Caco-2 (cell line): ENCODE data around the gene TLE2. TPM values are rescaled to one million over a fixed set of nuclear protein-coding genes. Genes with fewer than 3 reads are reported as not detected.

ENCODE experiments used
- BruUV-seq: library from RNA; stranded (reverse); fragments of 400-500 nt; replicated peaks from 2 replicates; lab custom pipeline; 2021; lab: Mats Ljungman, UMichigan
- CTCF ChIA-PET: fragments of 300-600 bp; sonication (Branson Sonifier 250); formaldehyde crosslinking; loops from one replicate; lab custom pipeline; 2022; ENCODE audit warnings: antibody characterized with exemption; lab: Charles Lee
- POLR2A ChIA-PET: fragments of 300-600 bp; sonication (Branson Sonifier 250); formaldehyde crosslinking; loops from one replicate; lab custom pipeline; 2022; ENCODE audit warnings: antibody characterized with exemption; lab: Charles Lee
- DNase-seq, 2 experiments: peaks; one replicate each; pipeline versions ENCODE4 v3.0.0 to v3.0.0-alpha.2; 2020 to 2022
- H3K27me3 ChIP-seq: replicated peaks from 2 replicates; pipeline ENCODE4 v1.6.0; 2011; ENCODE audit warnings: low read length; ENCODE audit not compliant: control insufficient read depth, insufficient read depth
- H3K36me3 ChIP-seq: 2 replicates; pipeline ENCODE4 v1.5.1; 2011; ENCODE audit warnings: low read length; ENCODE audit not compliant: control insufficient read depth, insufficient read depth
- H3K4me1 ChIP-seq: fragments of 250-450 bp; sonication (Bioruptor Pico); 2 replicates; pipeline ENCODE4 v1.5.1; 2020; ENCODE audit warnings: mild to moderate bottlenecking
- H3K4me3 ChIP-seq: 2 replicates; pipeline ENCODE4 v1.5.1; 2011; ENCODE audit warnings: low read depth, mild to moderate bottlenecking, control low read depth, low read length
- H3K9me3 ChIP-seq: fragments of 250-450 bp; sonication (Bioruptor Pico); 2 replicates; pipeline ENCODE4 v1.5.1; 2020; ENCODE audit warnings: mild to moderate bottlenecking, moderate library complexity
- H3K27ac Mint-ChIP-seq: one replicate; pipeline ENCODE4 v1.8.0; 2022; ENCODE audit warnings: mixed read lengths; ENCODE audit not compliant: unreplicated experiment
- H3K27me3 Mint-ChIP-seq: one replicate; pipeline ENCODE4 v1.8.0; 2022; ENCODE audit warnings: mixed read lengths; ENCODE audit not compliant: insufficient read depth, unreplicated experiment
- H3K36me3 Mint-ChIP-seq: one replicate; pipeline ENCODE4 v1.8.0; 2022; ENCODE audit warnings: mild to moderate bottlenecking, mixed read lengths; ENCODE audit not compliant: insufficient read depth, unreplicated experiment
- H3K4me1 Mint-ChIP-seq: one replicate; pipeline ENCODE4 v1.8.0; 2022; ENCODE audit warnings: low read depth, mixed read lengths; ENCODE audit not compliant: unreplicated experiment
- H3K4me3 Mint-ChIP-seq: one replicate; pipeline ENCODE4 v1.8.0; 2022; ENCODE audit warnings: mild to moderate bottlenecking, moderate library complexity, mixed read lengths; ENCODE audit not compliant: unreplicated experiment
- H3K9me3 Mint-ChIP-seq: one replicate; pipeline ENCODE4 v1.8.0; 2022; ENCODE audit warnings: mixed read lengths; ENCODE audit not compliant: unreplicated experiment
- intact Hi-C: fragments of 100-400 bp; cut with micrococcal nuclease; formaldehyde crosslinking; loops from one replicate; pipeline ENCODE4 v1.10.0; 2022; ENCODE audit not compliant: unreplicated experiment
- total RNA-seq: library from RNA; stranded (reverse); gene quantifications from 2 replicates; pipeline ENCODE4 v1.2.3, GENCODE V29; 2022
- TF ChIP-seq, protein P1 (sequence below), 2 experiments: fragments of 200-600 bp in 1 of 2; IDR thresholded peaks; 1 replicate in 1 of 2; 2 replicates in 1 of 2; pipeline versions ENCODE4 v1.5.1 to v1.8.0; 2011 to 2022; ENCODE audit warnings: antibody characterized with exemption in 1 of 2, control low read depth in 1 of 2, inconsistent platforms in 1 of 2, low read depth in 1 of 2, low read length in 1 of 2, mild to moderate bottlenecking in 1 of 2, moderate library complexity in 1 of 2; ENCODE audit not compliant: insufficient read depth in 1 of 2, severe bottlenecking in 1 of 2, unreplicated experiment in 1 of 2

The TLE2 gene
- total RNA-seq, 1 experiment from 2014 or later, result 31.3 TPM

DNA sequence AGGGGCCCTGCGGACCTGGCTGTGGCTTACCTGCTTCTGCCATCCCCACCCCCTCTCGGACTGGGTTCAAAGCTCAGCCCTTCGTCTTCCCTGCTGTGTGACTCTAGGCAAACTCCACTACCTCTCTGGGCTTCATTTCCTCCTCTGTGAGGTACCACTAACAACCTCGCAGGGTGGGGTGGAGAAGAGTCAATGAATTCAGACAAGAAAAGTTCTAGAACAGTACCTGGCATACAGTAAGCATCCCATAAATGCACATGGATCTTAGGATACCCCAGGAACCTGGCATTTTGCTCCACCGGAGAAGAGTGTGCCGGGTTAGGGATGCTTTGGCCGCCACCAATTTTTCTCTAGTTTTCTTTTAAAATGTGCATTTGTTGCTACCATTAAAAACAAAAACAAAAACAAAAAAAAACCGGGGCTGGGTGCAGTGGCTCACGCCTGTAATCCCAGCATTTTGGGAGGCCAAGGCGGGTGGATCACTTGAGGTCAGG is 29.8 kb upstream of the TLE2 start:
- intact Hi-C loops, result no loop called here
- H3K36me3 Mint-ChIP-seq, result peaks cover 20% of the 10 kb centered on the region

DNA sequence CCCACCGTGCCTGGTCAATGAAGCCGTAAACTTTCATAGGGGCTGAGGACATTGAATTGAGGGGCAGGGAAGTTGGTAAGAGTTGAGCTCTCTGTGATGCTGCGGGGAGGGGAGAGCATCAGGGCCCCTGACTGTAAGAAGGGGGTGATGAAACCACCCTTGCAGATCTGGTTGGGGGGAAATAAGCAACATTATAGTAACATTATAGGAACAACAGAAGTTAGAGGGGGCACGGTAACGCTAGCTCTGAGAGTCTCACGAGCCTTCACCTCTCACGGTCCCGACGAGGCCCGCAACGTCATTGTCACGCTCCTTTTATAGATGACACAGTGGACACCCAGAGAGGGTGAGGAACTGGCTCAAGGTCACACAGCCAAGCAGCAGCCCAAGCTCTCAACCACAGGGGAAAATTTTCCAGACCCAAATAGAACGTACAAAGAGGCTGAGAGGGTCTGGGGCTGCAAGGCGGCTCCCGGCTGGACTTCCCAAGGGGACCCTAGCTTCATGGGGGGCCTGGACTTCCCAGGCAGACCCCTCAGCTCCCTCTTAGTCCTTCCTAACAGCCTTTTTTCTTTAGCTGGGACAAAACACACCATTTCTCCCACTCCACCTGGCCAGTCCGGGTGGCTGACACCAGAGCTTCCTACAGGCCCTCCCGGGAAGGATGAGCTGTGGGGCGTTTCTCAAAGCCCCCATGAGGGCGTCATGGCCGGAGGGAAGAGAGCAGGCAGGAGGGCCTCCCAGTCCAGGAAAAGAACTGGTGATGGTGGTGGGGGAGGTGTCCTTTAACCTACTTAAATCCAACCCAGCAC is 29.1 kb upstream of the TLE2 start:
- no peak overlapping the region for H3K4me3 Mint-ChIP-seq
- no peaks in the 10 kb centered on the region for H3K9me3 Mint-ChIP-seq
- no peak for DNase-seq
- peaks cover 9% of the 10 kb centered on the region; the same call in 1 of the 2 replicates for H3K4me1 ChIP-seq
- ChIA-PET POLR2A (no interaction called here), CTCF (interaction anchor here (0.6 kb wide), 1 partner anchor 107 kb away, joined by 4 read pairs; no protein-coding TSS in a partner anchor)
- H3K36me3 ChIP-seq, result no peaks in the 10 kb centered on the region
- H3K27me3 ChIP-seq, result no peaks in the 10 kb centered on the region
- H3K36me3 Mint-ChIP-seq, result peaks cover 20% of the 10 kb centered on the region
- no peaks in the 10 kb centered on the region for H3K9me3 ChIP-seq
- no peak overlapping the region for H3K27ac Mint-ChIP-seq
- no peak overlapping the region for H3K4me3 ChIP-seq
- peaks cover 11% of the 10 kb centered on the region for H3K4me1 Mint-ChIP-seq
- intact Hi-C loops, result no loop called here
- no TSS peak for BruUV-seq
- TF ChIP-seq, protein P1, sequence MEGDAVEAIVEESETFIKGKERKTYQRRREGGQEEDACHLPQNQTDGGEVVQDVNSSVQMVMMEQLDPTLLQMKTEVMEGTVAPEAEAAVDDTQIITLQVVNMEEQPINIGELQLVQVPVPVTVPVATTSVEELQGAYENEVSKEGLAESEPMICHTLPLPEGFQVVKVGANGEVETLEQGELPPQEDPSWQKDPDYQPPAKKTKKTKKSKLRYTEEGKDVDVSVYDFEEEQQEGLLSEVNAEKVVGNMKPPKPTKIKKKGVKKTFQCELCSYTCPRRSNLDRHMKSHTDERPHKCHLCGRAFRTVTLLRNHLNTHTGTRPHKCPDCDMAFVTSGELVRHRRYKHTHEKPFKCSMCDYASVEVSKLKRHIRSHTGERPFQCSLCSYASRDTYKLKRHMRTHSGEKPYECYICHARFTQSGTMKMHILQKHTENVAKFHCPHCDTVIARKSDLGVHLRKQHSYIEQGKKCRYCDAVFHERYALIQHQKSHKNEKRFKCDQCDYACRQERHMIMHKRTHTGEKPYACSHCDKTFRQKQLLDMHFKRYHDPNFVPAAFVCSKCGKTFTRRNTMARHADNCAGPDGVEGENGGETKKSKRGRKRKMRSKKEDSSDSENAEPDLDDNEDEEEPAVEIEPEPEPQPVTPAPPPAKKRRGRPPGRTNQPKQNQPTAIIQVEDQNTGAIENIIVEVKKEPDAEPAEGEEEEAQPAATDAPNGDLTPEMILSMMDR (IDR thresholded peaks at IDR 0.05; ENCODE audit: insufficient read depth in 1 of 2, low read depth in 1 of 2, low read length in 1 of 2, severe bottlenecking in 1 of 2, unreplicated experiment in 1 of 2), result no peak
- no peaks in the 10 kb centered on the region for H3K27me3 Mint-ChIP-seq

More for the DNA sequence above, 29.8 kb upstream of the TLE2 start:
- Mint-ChIP-seq H3K27ac (no peak overlapping the region), H3K27me3 (no peaks in the 10 kb centered on the region), H3K4me3 (no peak overlapping the region), H3K4me1 (peaks cover 12% of the 10 kb centered on the region), H3K9me3 (no peaks in the 10 kb centered on the region)
- Histone ChIP-seq H3K27me3 (no peaks in the 10 kb centered on the region), H3K36me3 (no peaks in the 10 kb centered on the region), H3K9me3 (no peaks in the 10 kb centered on the region), H3K4me1 (peaks cover 9% of the 10 kb centered on the region; the same call in 1 of the 2 replicates), H3K4me3 (no peak overlapping the region)
- BruUV-seq, result no TSS peak
- ChIA-PET CTCF (no interaction called here), POLR2A (no interaction called here)
- TF ChIP-seq, protein P1 (IDR thresholded peaks at IDR 0.05; ENCODE audit: insufficient read depth in 1 of 2, low read depth in 1 of 2, low read length in 1 of 2, severe bottlenecking in 1 of 2, unreplicated experiment in 1 of 2), result no peak
- DNase-seq, result no peak

DNA sequence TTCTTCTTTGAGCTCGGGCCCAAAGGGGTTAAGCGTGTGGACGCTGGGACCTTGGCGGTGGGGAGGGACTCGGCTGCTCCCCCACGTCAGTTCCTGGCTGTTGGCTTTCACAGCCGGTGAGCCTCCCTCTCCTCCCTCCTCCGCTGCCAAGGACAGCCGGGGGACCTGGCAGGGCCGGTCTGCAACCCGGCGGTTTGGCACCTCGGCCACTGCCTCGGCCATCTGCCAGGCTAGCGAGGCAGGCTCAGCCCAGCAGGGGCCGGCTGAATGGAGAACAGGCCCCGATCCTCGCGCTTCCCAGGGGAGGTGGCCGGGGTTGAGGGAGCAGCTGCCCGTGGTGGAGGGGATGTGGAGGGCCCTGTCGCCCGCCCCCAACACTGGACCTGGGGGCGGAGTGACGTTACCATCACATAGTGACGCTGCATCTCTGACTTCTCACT is 28.2 kb upstream of the TLE2 start:
- intact Hi-C loops, result no loop called here
- H3K36me3 Mint-ChIP-seq, result peaks cover 20% of the 10 kb centered on the region
- peaks cover 6% of the 10 kb centered on the region for H3K4me1 Mint-ChIP-seq
- H3K4me1 ChIP-seq, result peaks cover 9% of the 10 kb centered on the region; the same call in 1 of the 2 replicates
- H3K4me3 ChIP-seq, result no peak overlapping the region
- CTCF ChIA-PET, result interaction anchor here (0.6 kb wide), 1 partner anchor 106 kb away, joined by 4 read pairs; no protein-coding TSS in a partner anchor
- no peak for DNase-seq
- BruUV-seq, result no TSS peak
- H3K4me3 Mint-ChIP-seq, result no peak overlapping the region
- H3K9me3 Mint-ChIP-seq, result no peaks in the 10 kb centered on the region
- no peaks in the 10 kb centered on the region for H3K36me3 ChIP-seq
- POLR2A ChIA-PET, result no interaction called here
- H3K27me3 Mint-ChIP-seq, result no peaks in the 10 kb centered on the region
- H3K9me3 ChIP-seq, result no peaks in the 10 kb centered on the region
- no peak overlapping the region for H3K27ac Mint-ChIP-seq
- H3K27me3 ChIP-seq, result no peaks in the 10 kb centered on the region
- TF ChIP-seq, protein P1 (IDR thresholded peaks at IDR 0.05; ENCODE audit: insufficient read depth in 1 of 2, low read depth in 1 of 2, low read length in 1 of 2, severe bottlenecking in 1 of 2, unreplicated experiment in 1 of 2), result no peak
